HCT116 (cell line): ENCODE data around the gene ILDR2. TPM values are rescaled to one million over a fixed set of nuclear protein-coding genes. Genes with fewer than 3 reads are reported as not detected.

Experiments
- ATAC-seq: fragments of 200-7000 bp; cut with Tn5 transposase; 2 replicates; pipeline ENCODE4 v1.9.1; 2020; ENCODE audit warnings: mild to moderate bottlenecking, moderate library complexity
- BruUV-seq: library from RNA; stranded (reverse); fragments of 400-500 nt; replicated peaks from 2 replicates; lab custom pipeline; 2021; lab: Mats Ljungman, UMichigan
- CTCF ChIA-PET: fragments of 300-600 bp; sonication (Branson Sonifier 250); formaldehyde crosslinking; loops from one replicate; lab custom pipeline; 2021; ENCODE audit warnings: antibody characterized with exemption; lab: Charles Lee
- POLR2A ChIA-PET: fragments of 300-600, 350-600 bp; sonication (Branson Sonifier 250); formaldehyde crosslinking; loops from one replicate; lab custom pipeline; 2021; ENCODE audit warnings: antibody characterized with exemption; lab: Charles Lee
- RAD21 ChIA-PET, 2 experiments: fragments of 300-600 bp; sonication (Branson Sonifier 250); formaldehyde crosslinking; loops; one replicate each; lab custom pipeline; 2023; ENCODE audit warnings: low total read pairs in 2 of 2; ENCODE audit not compliant: uncharacterized antibody in 2 of 2, unreplicated experiment in 2 of 2, low non-redundant PET in 1 of 2; lab: Charles Lee
- DNase-seq: peaks from one replicate; pipeline ENCODE4 v3.0.0-alpha.2; 2010; ENCODE audit warnings: low read depth, low spot score
- H2AFZ ChIP-seq: fragments of 200-600 bp; shearing (Covaris generic), sonication (generic); 2 replicates; pipeline ENCODE4 v1.6.1; 2017; ENCODE audit warnings: low read depth, mixed run types, mixed read lengths, antibody characterized with exemption, low read length; ENCODE audit not compliant: poor library complexity, severe bottlenecking
- H3K27ac ChIP-seq: 2 replicates; pipeline ENCODE4 v1.5.1; 2012; ENCODE audit warnings: low read depth, low read length
- H3K27me3 ChIP-seq: fragments of 200-600 bp; sonication (generic); 2 replicates; pipeline ENCODE4 v1.6.1; 2016; ENCODE audit warnings: mixed run types, low read length, mixed read lengths; ENCODE audit not compliant: insufficient read depth
- H3K36me3 ChIP-seq, 2 experiments: fragments of 200-500 bp in 1 of 2; fragments of 200-600 bp in 1 of 2; sonication (Bioruptor generic) in 1 of 2; sonication (generic) in 1 of 2; 2 replicates each; pipeline versions ENCODE4 v1.5.1 to v1.6.1; 2014 to 2016; ENCODE audit warnings: low read length in 2 of 2, inconsistent platforms in 1 of 2, mixed read lengths in 1 of 2, mixed run types in 1 of 2; ENCODE audit not compliant: insufficient read depth in 2 of 2, control insufficient read depth in 1 of 2
- H3K4me1 ChIP-seq, 2 experiments: fragments of 200-600 bp in 1 of 2; sonication (generic) in 1 of 2; 2 replicates each; pipeline versions ENCODE4 v1.5.1 to v1.6.1; 2012 to 2017; ENCODE audit warnings: low read length in 2 of 2, inconsistent platforms in 1 of 2, mild to moderate bottlenecking in 1 of 2, mixed read lengths in 1 of 2, mixed run types in 1 of 2, moderate library complexity in 1 of 2; ENCODE audit not compliant: insufficient read depth in 2 of 2, control insufficient read depth in 1 of 2
- H3K4me2 ChIP-seq: fragments of 200-600 bp; sonication (generic); 2 replicates; pipeline ENCODE4 v1.6.1; 2017; ENCODE audit warnings: mixed run types, low read length, mixed read lengths
- H3K4me3 ChIP-seq, 2 experiments: fragments of 200-600 bp in 1 of 2; sonication (generic) in 1 of 2; replicated peaks in 1 of 2; 2 replicates each; pipeline ENCODE4 v1.5.1; 2011 to 2016; ENCODE audit warnings: low read length in 2 of 2, control low read depth in 1 of 2, low read depth in 1 of 2, mild to moderate bottlenecking in 1 of 2, mixed read lengths in 1 of 2, mixed run types in 1 of 2
- H3K79me2 ChIP-seq: fragments of 200-600 bp; sonication (generic); 2 replicates; pipeline ENCODE4 v1.6.1; 2017; ENCODE audit warnings: mild to moderate bottlenecking, mixed run types, low read length, moderate library complexity, mixed read lengths; ENCODE audit not compliant: insufficient read depth
- H3K9ac ChIP-seq: fragments of 200-600 bp; sonication (generic); 2 replicates; pipeline ENCODE4 v1.6.1; 2016; ENCODE audit warnings: low read length, mixed read lengths
- H3K9me2 ChIP-seq: fragments of 200-600 bp; sonication (generic), shearing (Covaris generic); 2 replicates; pipeline ENCODE4 v1.6.1; 2017; ENCODE audit warnings: mixed run types, mild to moderate bottlenecking, moderate library complexity; ENCODE audit not compliant: insufficient read depth
- H3K9me3 ChIP-seq, 2 experiments: fragments of 200-500 bp in 1 of 2; fragments of 200-600 bp in 1 of 2; sonication (Bioruptor generic) in 1 of 2; sonication (generic) in 1 of 2; 2 replicates each; pipeline ENCODE4 v1.6.1; 2014 to 2017; ENCODE audit warnings: low read length in 2 of 2, mixed read lengths in 2 of 2, inconsistent platforms in 1 of 2, low read depth in 1 of 2, mild to moderate bottlenecking in 1 of 2, mixed run types in 1 of 2, moderate library complexity in 1 of 2; ENCODE audit not compliant: control insufficient read depth in 1 of 2, insufficient read depth in 1 of 2
- H4K20me1 ChIP-seq: fragments of 200-600 bp; sonication (generic), shearing (Covaris generic); 2 replicates; pipeline ENCODE4 v1.6.1; 2017; ENCODE audit warnings: mixed run types, mild to moderate bottlenecking, moderate library complexity; ENCODE audit not compliant: insufficient read depth
- CEBPB ChIP-seq: IDR thresholded peaks from 2 replicates; pipeline ENCODE4 v1.6.1; 2012; ENCODE audit warnings: low read depth
- ELF1 ChIP-seq: IDR thresholded peaks from 2 replicates; pipeline ENCODE4 v1.6.1; 2012; ENCODE audit warnings: low read depth, borderline replicate concordance
- EZH2phosphoT487 ChIP-seq: fragments of 200-600 bp; IDR thresholded peaks from 2 replicates; pipeline ENCODE4 v1.6.1; 2018; ENCODE audit warnings: antibody characterized with exemption, borderline replicate concordance
- FOSL1 ChIP-seq: IDR thresholded peaks from 2 replicates; pipeline ENCODE4 v1.6.1; 2012; ENCODE audit warnings: low read depth
- POLR2A ChIP-seq: IDR thresholded peaks from 2 replicates; pipeline ENCODE4 v1.7.0; 2011; ENCODE audit warnings: borderline replicate concordance; ENCODE audit not compliant: insufficient read depth, insufficient read length; ENCODE audit errors: extremely low read depth
- POLR2AphosphoS5 ChIP-seq: IDR thresholded peaks from 2 replicates; pipeline ENCODE4 v1.6.1; 2011; ENCODE audit warnings: mild to moderate bottlenecking, low read depth, low read length, moderate library complexity
- RAD21 ChIP-seq: IDR thresholded peaks from 2 replicates; pipeline ENCODE4 v1.6.1; 2012; ENCODE audit warnings: low read depth, mild to moderate bottlenecking
- SRF ChIP-seq: IDR thresholded peaks from 2 replicates; pipeline ENCODE4 v1.6.1; 2012; ENCODE audit warnings: low read depth
- YY1 ChIP-seq: IDR thresholded peaks from 2 replicates; pipeline ENCODE4 v1.6.1; 2011; ENCODE audit warnings: low read length, low read depth, moderate library complexity, mild to moderate bottlenecking; ENCODE audit not compliant: insufficient replicate concordance; ENCODE audit errors: extremely low read depth
- ZFX ChIP-seq: fragments of 450-650 bp; IDR thresholded peaks from 2 replicates; pipeline ENCODE4 v1.6.1; 2017
- ZNF274 ChIP-seq: fragments of 200-500 bp; sonication (Bioruptor generic); IDR thresholded peaks from 2 replicates; pipeline ENCODE4 v1.6.1; 2014; ENCODE audit warnings: mild to moderate bottlenecking, low read depth, low read length, inconsistent platforms
- intact Hi-C: fragments of 100-400 bp; cut with micrococcal nuclease; formaldehyde crosslinking; loops from 2 replicates; pipeline ENCODE4 v1.10.0; 2022
- total RNA-seq: library from RNA; stranded (reverse); gene quantifications from one replicate; pipeline ENCODE4 v1.2.1, GENCODE V29; 2021; ENCODE audit not compliant: unreplicated experiment
- TF ChIP-seq, protein P1 (sequence below): IDR thresholded peaks from 2 replicates; pipeline ENCODE4 v1.6.1; 2012; ENCODE audit warnings: low read depth
- TF ChIP-seq, protein P2 (sequence below): IDR thresholded peaks from 2 replicates; pipeline ENCODE4 v1.6.1; 2012
- TF ChIP-seq, protein P3 (sequence below), 3 experiments: fragments of 200-600 bp in 1 of 3; sonication (generic) in 1 of 3; IDR thresholded peaks in 2 of 3; conservative IDR thresholded peaks in 1 of 3; 2 replicates each; pipeline ENCODE4 v1.5.1; 2012 to 2017; ENCODE audit warnings: low read depth in 2 of 3, low read length in 2 of 3, antibody characterized with exemption in 1 of 3, borderline replicate concordance in 1 of 3, control low read depth in 1 of 3, mild to moderate bottlenecking in 1 of 3, mixed read lengths in 1 of 3, mixed run types in 1 of 3, moderate library complexity in 1 of 3; ENCODE audit not compliant: insufficient read depth in 1 of 3

Gene ILDR2
- total RNA-seq, 1 experiment from 2014 or later: 2.4 TPM

DNA sequence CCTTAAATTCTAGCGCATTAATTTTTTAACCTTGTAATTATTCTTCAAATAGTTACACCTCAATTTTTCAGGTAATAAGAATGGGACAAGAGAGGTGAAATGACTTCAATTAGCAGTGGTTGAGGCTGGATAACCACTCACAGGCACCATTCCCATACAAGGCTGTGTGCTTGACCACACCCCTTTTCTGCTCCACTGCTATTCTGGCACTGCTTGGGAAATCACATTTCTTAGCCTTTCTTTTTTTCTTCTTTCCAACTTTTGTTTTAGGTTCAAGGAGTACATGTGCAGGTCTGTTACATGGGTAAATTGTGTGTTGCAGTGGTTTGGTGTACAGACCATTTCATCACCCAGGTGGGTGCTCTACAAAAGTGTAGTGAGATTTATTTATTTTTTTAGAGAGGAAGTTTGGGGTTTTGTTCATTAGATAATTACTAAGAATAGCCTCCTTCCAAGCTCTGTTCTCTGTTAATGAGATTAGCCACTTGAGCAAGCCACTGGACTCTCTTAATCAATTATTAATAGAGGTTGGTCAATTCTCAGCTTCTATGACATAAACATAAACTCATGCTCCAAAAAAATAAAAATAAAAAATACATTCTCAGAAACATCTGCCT is 14.4 kb downstream of the ILDR2 start:
- POLR2A ChIA-PET: no interaction called here

DNA sequence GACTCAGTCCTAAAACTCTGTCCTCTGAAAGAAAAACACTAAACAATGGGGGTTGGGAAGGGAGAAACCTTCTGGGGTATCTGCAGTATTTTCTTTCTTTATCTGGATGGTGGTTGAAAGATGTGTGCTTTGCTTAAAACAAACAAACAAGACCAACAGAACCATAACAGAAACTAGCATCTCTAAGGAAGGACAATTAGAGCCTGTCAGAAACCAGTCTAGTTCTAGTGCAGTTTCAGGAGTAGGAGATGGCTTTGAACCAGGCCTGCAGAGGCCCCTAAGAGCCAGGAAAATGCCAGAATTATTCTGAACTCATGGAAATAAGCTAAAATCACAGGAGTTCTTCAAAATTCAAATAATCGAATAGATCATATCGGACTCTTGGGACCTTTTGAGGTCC is 18.5 kb downstream of the ILDR2 start:
- H3K9me2 ChIP-seq: no peaks in the 10 kb centered on the region
- ChIA-PET RAD21 (no interaction called here), POLR2A (no interaction called here), CTCF (no interaction called here)
- H3K27ac ChIP-seq: no peak overlapping the region
- no peak overlapping the region for H3K4me2 ChIP-seq
- ATAC-seq (no peak), DNase-seq (no peak)
- no peak overlapping the region for H3K9ac ChIP-seq
- no peaks in the 10 kb centered on the region for H3K27me3 ChIP-seq
- peaks cover 6 to 11% of the 10 kb centered on the region in 2 experiments for H3K4me1 ChIP-seq
- H2AFZ ChIP-seq: no peak overlapping the region
- BruUV-seq: no TSS peak
- H3K79me2 ChIP-seq: no peaks in the 10 kb centered on the region
- no peaks in the 10 kb centered on the region for H4K20me1 ChIP-seq
- intact Hi-C loops: no loop called here
- no peaks in the 10 kb centered on the region for H3K36me3 ChIP-seq
- no peaks in the 10 kb centered on the region for H3K9me3 ChIP-seq
- H3K4me3 ChIP-seq: no peak overlapping the region
- TF ChIP-seq YY1: no peak
- TF ChIP-seq CEBPB: no peak
- TF ChIP-seq, protein P1, sequence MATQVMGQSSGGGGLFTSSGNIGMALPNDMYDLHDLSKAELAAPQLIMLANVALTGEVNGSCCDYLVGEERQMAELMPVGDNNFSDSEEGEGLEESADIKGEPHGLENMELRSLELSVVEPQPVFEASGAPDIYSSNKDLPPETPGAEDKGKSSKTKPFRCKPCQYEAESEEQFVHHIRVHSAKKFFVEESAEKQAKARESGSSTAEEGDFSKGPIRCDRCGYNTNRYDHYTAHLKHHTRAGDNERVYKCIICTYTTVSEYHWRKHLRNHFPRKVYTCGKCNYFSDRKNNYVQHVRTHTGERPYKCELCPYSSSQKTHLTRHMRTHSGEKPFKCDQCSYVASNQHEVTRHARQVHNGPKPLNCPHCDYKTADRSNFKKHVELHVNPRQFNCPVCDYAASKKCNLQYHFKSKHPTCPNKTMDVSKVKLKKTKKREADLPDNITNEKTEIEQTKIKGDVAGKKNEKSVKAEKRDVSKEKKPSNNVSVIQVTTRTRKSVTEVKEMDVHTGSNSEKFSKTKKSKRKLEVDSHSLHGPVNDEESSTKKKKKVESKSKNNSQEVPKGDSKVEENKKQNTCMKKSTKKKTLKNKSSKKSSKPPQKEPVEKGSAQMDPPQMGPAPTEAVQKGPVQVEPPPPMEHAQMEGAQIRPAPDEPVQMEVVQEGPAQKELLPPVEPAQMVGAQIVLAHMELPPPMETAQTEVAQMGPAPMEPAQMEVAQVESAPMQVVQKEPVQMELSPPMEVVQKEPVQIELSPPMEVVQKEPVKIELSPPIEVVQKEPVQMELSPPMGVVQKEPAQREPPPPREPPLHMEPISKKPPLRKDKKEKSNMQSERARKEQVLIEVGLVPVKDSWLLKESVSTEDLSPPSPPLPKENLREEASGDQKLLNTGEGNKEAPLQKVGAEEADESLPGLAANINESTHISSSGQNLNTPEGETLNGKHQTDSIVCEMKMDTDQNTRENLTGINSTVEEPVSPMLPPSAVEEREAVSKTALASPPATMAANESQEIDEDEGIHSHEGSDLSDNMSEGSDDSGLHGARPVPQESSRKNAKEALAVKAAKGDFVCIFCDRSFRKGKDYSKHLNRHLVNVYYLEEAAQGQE: no peak
- TF ChIP-seq RAD21: no peak
- TF ChIP-seq ZFX: no peak
- TF ChIP-seq EZH2phosphoT487: no peak
- TF ChIP-seq, protein P2, sequence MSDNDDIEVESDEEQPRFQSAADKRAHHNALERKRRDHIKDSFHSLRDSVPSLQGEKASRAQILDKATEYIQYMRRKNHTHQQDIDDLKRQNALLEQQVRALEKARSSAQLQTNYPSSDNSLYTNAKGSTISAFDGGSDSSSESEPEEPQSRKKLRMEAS: no peak
- TF ChIP-seq ZNF274: no peak
- TF ChIP-seq POLR2AphosphoS5: no peak

More for the DNA sequence above, 14.4 kb downstream of the ILDR2 start:
- no peak for TF ChIP-seq ZFX
- no peak for TF ChIP-seq YY1
- no peak for TF ChIP-seq SRF
- no peak for TF ChIP-seq FOSL1
- TF ChIP-seq, protein P3, sequence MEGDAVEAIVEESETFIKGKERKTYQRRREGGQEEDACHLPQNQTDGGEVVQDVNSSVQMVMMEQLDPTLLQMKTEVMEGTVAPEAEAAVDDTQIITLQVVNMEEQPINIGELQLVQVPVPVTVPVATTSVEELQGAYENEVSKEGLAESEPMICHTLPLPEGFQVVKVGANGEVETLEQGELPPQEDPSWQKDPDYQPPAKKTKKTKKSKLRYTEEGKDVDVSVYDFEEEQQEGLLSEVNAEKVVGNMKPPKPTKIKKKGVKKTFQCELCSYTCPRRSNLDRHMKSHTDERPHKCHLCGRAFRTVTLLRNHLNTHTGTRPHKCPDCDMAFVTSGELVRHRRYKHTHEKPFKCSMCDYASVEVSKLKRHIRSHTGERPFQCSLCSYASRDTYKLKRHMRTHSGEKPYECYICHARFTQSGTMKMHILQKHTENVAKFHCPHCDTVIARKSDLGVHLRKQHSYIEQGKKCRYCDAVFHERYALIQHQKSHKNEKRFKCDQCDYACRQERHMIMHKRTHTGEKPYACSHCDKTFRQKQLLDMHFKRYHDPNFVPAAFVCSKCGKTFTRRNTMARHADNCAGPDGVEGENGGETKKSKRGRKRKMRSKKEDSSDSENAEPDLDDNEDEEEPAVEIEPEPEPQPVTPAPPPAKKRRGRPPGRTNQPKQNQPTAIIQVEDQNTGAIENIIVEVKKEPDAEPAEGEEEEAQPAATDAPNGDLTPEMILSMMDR (IDR thresholded peaks at IDR 0.05 in 2 of 3, conservative IDR thresholded peaks at IDR 0.05 in 1 of 3; ENCODE audit: borderline replicate concordance in 1 of 3, insufficient read depth in 1 of 3, low read depth in 2 of 3, low read length in 2 of 3): no peak
- no peak for TF ChIP-seq POLR2A
- no peak for TF ChIP-seq ELF1
- TF ChIP-seq RAD21: no peak
- intact Hi-C loops: no loop called here
- no peaks in the 10 kb centered on the region for H3K4me1 ChIP-seq
- RAD21 ChIA-PET: no interaction called here
- H3K4me3 ChIP-seq: no peak overlapping the region
- no peaks in the 10 kb centered on the region; the same call in 1 of the 2 replicates for H3K27me3 ChIP-seq
- BruUV-seq: no TSS peak
- H4K20me1 ChIP-seq: no peaks in the 10 kb centered on the region
- DNase-seq (no peak), ATAC-seq (no peak)
- no peak overlapping the region for H2AFZ ChIP-seq
- CTCF ChIA-PET: no interaction called here
- H3K9ac ChIP-seq: no peak overlapping the region
- H3K27ac ChIP-seq: no peak overlapping the region
- H3K36me3 ChIP-seq: no peaks in the 10 kb centered on the region
- no peak overlapping the region for H3K4me2 ChIP-seq
- H3K9me3 ChIP-seq: no peaks in the 10 kb centered on the region
- H3K79me2 ChIP-seq: no peaks in the 10 kb centered on the region
- H3K9me2 ChIP-seq: no peaks in the 10 kb centered on the region
